ENCODE data around the gene SPDYC. TPM values are rescaled to one million over a fixed set of nuclear protein-coding genes. Genes with fewer than 3 reads are reported as not detected.

Gene SPDYC
- total and polyA plus RNA-seq, 9 of the 15 experiments (the other 6 are each of a cell fraction or from before 2014, with no cell fraction given), result 4.4 to 18.8 (median 9.2) TPM

- CTCF ChIA-PET (ENCODE audit: low intra/inter-chr PET ratio), result no interaction called here
- ATAC-seq, result no peak
- no TSS peak for BruUV-seq (replicated peaks)
- Histone ChIP-seq H3K27ac (ENCODE audit: extremely low read depth, low read depth, low read length) (no peak overlapping the region), H4K20me1 (replicated peaks; ENCODE audit: control insufficient read depth, insufficient read depth, low read length) (no peaks in the 10 kb centered on the region), H3K9me3 (replicated peaks; ENCODE audit: control insufficient read depth, insufficient read depth, low read depth, low read length) (no peaks in the 10 kb centered on the region), H3K36me3 (ENCODE audit: control insufficient read depth, insufficient read depth, low read length) (no peaks in the 10 kb centered on the region), H3K4me1 (replicated peaks in 1 of 2; ENCODE audit: control insufficient read depth in 2 of 2, insufficient read depth in 2 of 2, low read length in 2 of 2) (peaks cover 8 to 11% of the 10 kb centered on the region in 2 experiments), H3K4me3 (no peak overlapping the region), H3K27me3 (ENCODE audit: control insufficient read depth in 2 of 2, insufficient read depth in 2 of 2, low read length in 2 of 2) (no peaks in the 10 kb centered on the region), H3K9me1 (ENCODE audit: control insufficient read depth, insufficient read depth, low read length) (no peaks in the 10 kb centered on the region), H3K4me2 (ENCODE audit: insufficient read depth, low read length) (no peak overlapping the region), H2AFZ (ENCODE audit: low read depth, low read length) (no peak overlapping the region), H3K79me2 (ENCODE audit: control insufficient read depth, insufficient read depth, low read length) (no peaks in the 10 kb centered on the region), H3K9ac (ENCODE audit: insufficient read depth in 1 of 2, low read depth in 2 of 2, low read length in 2 of 2) (no peak overlapping the region)
- POLR2A ChIA-PET, result interaction anchor here (2.1 to 5.4 kb wide), 2 partner anchors 9 to 14 kb away, joined by 5 to 39 read pairs; partner anchors contain the start of gene SPDYC
- no peak for FAIRE-seq
- in situ Hi-C loops (cut with MboI) (no loop called here), intact Hi-C loops (cut with micrococcal nuclease) (no loop called here)
- no peak for DNase-seq (ENCODE audit: extremely low read depth in 1 of 4, low spot score in 3 of 4)
- TF ChIP-seq CREB5 (CRISPR knock-in tag; IDR thresholded peaks at IDR 0.05), result no peak
- TF ChIP-seq SAFB (IDR thresholded peaks at IDR 0.05; ENCODE audit: borderline replicate concordance, low read depth, low read length), result no peak
- no peak for TF ChIP-seq ZNF592 (IDR thresholded peaks at IDR 0.05)
- no peak for TF ChIP-seq LARP7 (IDR thresholded peaks at IDR 0.05)
- TF ChIP-seq ZFPM2 (CRISPR knock-in tag; IDR thresholded peaks at IDR 0.05), result no peak
- TF ChIP-seq TAF15 (IDR thresholded peaks at IDR 0.05; ENCODE audit: low read depth, low read length), result no peak
- TF ChIP-seq NCOA4 (IDR thresholded peaks at IDR 0.05; ENCODE audit: partially characterized antibody), result no peak
- no peak for TF ChIP-seq ZNF133 (CRISPR knock-in tag; IDR thresholded peaks at IDR 0.05)
- TF ChIP-seq HIVEP1 (CRISPR knock-in tag; IDR thresholded peaks at IDR 0.05), result no peak
- 96% methylated on average over 3 of the region's 3 CpGs for WGBS (ENCODE audit: insufficient coverage, low coverage, missing lambda C conversion rate)
These were observed 13.8 kb upstream of the SPDYC start for GRCh38 chr11:65156256-65156655.
